Prostate gland (tissue), 2 donors: ENCODE measurements around the gene NDUFS1. TPM values are rescaled to one million over a fixed set of nuclear protein-coding genes. Genes with fewer than 3 reads are reported as not detected.
"Not testable (repeated sequence)": the region's sequence is repeated elsewhere in the genome, so short reads cannot be mapped to it uniquely, and the experiment has no call there.

Experiments
- DNase-seq: peaks from one replicate; pipeline ENCODE4 v3.0.0-alpha.2; 2019; ENCODE audit warnings: low spot score
- H3K27ac ChIP-seq, 2 donors: fragments of 200-600 bp; sonication (generic); 2 replicates each; pipeline ENCODE4 v1.5.1; 2017 to 2019
- H3K27me3 ChIP-seq: fragments of 200-600 bp; sonication (generic); replicated peaks from 2 replicates; pipeline ENCODE4 v1.5.1; 2019; ENCODE audit not compliant: insufficient read depth
- H3K36me3 ChIP-seq, 2 donors: fragments of 200-600 bp; sonication (generic); 1 replicate in 1 of 2; 2 replicates in 1 of 2; pipeline versions ENCODE4 v1.5.1 to v1.8.1; 2017 to 2019
- H3K4me1 ChIP-seq: fragments of 200-600 bp; sonication (generic); replicated peaks from 2 replicates; pipeline ENCODE4 v1.5.1; 2019
- H3K4me3 ChIP-seq, 2 donors: fragments of 200-600 bp; sonication (generic); 2 replicates each; pipeline ENCODE4 v1.5.1; 2017 to 2019
- H3K9me3 ChIP-seq: fragments of 200-600 bp; sonication (generic); 2 replicates; pipeline ENCODE4 v1.5.1; 2017
- CTCF ChIP-seq, 4 experiments: fragments of 200-600 bp in 2 of 4; fragments of 450-650 bp in 2 of 4; sonication (generic) in 2 of 4; IDR thresholded peaks; 1 replicate in 3 of 4; 2 replicates in 1 of 4; pipeline ENCODE4 v1.5.1; 2016 to 2019; ENCODE audit warnings: antibody characterized with exemption in 4 of 4, mild to moderate bottlenecking in 2 of 4, moderate library complexity in 2 of 4
- POLR2A ChIP-seq: fragments of 450-650 bp; IDR thresholded peaks from one replicate; pipeline ENCODE4 v1.6.1; 2016; ENCODE audit warnings: antibody characterized with exemption, mild to moderate bottlenecking
- POLR2AphosphoS5 ChIP-seq: sonication (generic); formaldehyde crosslinking; IDR thresholded peaks from one replicate; pipeline ENCODE4 v1.6.1; 2017; ENCODE audit warnings: antibody characterized with exemption
- WGBS: methylation state at CpG from one replicate; pipeline ENCODE4 v1.1.5; 2018; 5-methylcytosine and 5-hydroxymethylcytosine counted together
- intact Hi-C: fragments of 100-400 bp; cut with DNase I; formaldehyde crosslinking; loops from one replicate; pipeline ENCODE4 v1.14.2; 2022
- total RNA-seq, 2 donors: library from RNA; depleted of rRNA; stranded (reverse); fragments of >200 nt; gene quantifications; one replicate each; pipeline ENCODE4 v1.1.0, GENCODE V29; 2016

The NDUFS1 gene
- total RNA-seq, 2 donors from 2014 or later: 74.1 to 80.1 TPM

GRCh38 chr2:206163251-206163880, 4.1 kb upstream of the NDUFS1 start:
- no peaks in the 10 kb centered on the region for H3K9me3 ChIP-seq
- H3K27me3 ChIP-seq: no peaks in the 10 kb centered on the region
- H3K36me3 ChIP-seq: no peaks in the 10 kb centered on the region
- DNase-seq: no peak
- H3K4me3 ChIP-seq: no peak overlapping the region
- H3K4me1 ChIP-seq: peaks cover 7% of the 10 kb centered on the region
- WGBS: 87% methylated on average over 3 of the region's 3 CpGs
- intact Hi-C loops: loop anchor here (10.0 kb wide), 1 partner anchor 101 kb away; no protein-coding TSS in a partner anchor
- TF ChIP-seq POLR2A: no peak
- no peak for TF ChIP-seq CTCF (IDR thresholded peaks at IDR 0.05)
- no peak for TF ChIP-seq POLR2AphosphoS5
- H3K27ac ChIP-seq: no peak overlapping the region

GRCh38 chr2:206162401-206162800, 3.2 kb upstream of the NDUFS1 start:
- WGBS: 86% methylated on average over 4 of the region's 4 CpGs
- H3K9me3 ChIP-seq, H3K36me3 ChIP-seq, DNase-seq, H3K27ac ChIP-seq, H3K27me3 ChIP-seq, H3K4me1 ChIP-seq, H3K4me3 ChIP-seq: not testable (repeated sequence)
- intact Hi-C loops: loop anchor here (10.0 kb wide), 1 partner anchor 102 kb away; no protein-coding TSS in a partner anchor

GRCh38 chr2:206160807-206161179, 1.5 kb upstream of the NDUFS1 start:
- intact Hi-C loops: loop anchor here (10.0 kb wide), 1 partner anchor 104 kb away; no protein-coding TSS in a partner anchor
- Histone ChIP-seq H3K27me3 (no peaks in the 10 kb centered on the region), H3K9me3 (no peaks in the 10 kb centered on the region), H3K36me3 (no peaks in the 10 kb centered on the region), H3K4me1 (peaks cover 7% of the 10 kb centered on the region), H3K4me3 (peak overlapping the region; percentile 65 to 76), H3K27ac (peak overlapping the region in 1 of 2 donors; percentile 98)
- 46% methylated on average over 2 of the region's 2 CpGs for WGBS
- TF ChIP-seq POLR2AphosphoS5 (no peak), POLR2A (no peak), CTCF (IDR thresholded peaks at IDR 0.05) (no peak)
- DNase-seq: no peak

GRCh38 chr2:206160125-206160806, 1.0 kb upstream of the NDUFS1 start:
- 6% methylated on average over 30 of the region's 30 CpGs for WGBS
- Histone ChIP-seq H3K36me3 (no peaks in the 10 kb centered on the region), H3K27me3 (no peaks in the 10 kb centered on the region), H3K27ac (peak overlapping the region; percentile 91 to 98), H3K4me1 (peaks cover 7% of the 10 kb centered on the region), H3K4me3 (peak overlapping the region; percentile 65 to 76), H3K9me3 (no peaks in the 10 kb centered on the region)
- DNase-seq: no peak
- TF ChIP-seq POLR2AphosphoS5: no peak
- no peak for TF ChIP-seq CTCF (IDR thresholded peaks at IDR 0.05)
- TF ChIP-seq POLR2A: no peak
- intact Hi-C loops: loop anchor here (10.0 kb wide), 1 partner anchor 105 kb away; no protein-coding TSS in a partner anchor

- intact Hi-C loops: loop anchor here (5.0 to 10.0 kb wide), 2 partner anchors 76 to 1006 kb away; partner anchors contain the start of gene KLF7
- under 1% methylated on average over 33 of the region's 33 CpGs for WGBS
- H3K27me3 ChIP-seq: no peaks in the 10 kb centered on the region
- peaks cover 7% of the 10 kb centered on the region for H3K4me1 ChIP-seq
- no peaks in the 10 kb centered on the region for H3K36me3 ChIP-seq
- H3K27ac ChIP-seq: peak overlapping the region; percentile 91 to 98
- no peak for TF ChIP-seq CTCF (IDR thresholded peaks at IDR 0.05)
- TF ChIP-seq POLR2A: no peak
- TF ChIP-seq POLR2AphosphoS5: no peak
- DNase-seq: no peak
- peak overlapping the region; percentile 65 to 76 for H3K4me3 ChIP-seq
- no peaks in the 10 kb centered on the region for H3K9me3 ChIP-seq
Measured at GRCh38 chr2:206158563-206159345, 490 bp downstream of the NDUFS1 start.

- not testable (repeated sequence) for H3K4me3 ChIP-seq, H3K36me3 ChIP-seq, H3K27me3 ChIP-seq, H3K27ac ChIP-seq, DNase-seq, H3K9me3 ChIP-seq, H3K4me1 ChIP-seq
- WGBS: 95% methylated on average over 11 of the region's 11 CpGs
- intact Hi-C loops: loop anchor here (5.0 to 10.0 kb wide), 2 partner anchors 75 to 1008 kb away; partner anchors contain the start of gene KLF7
Measured at GRCh38 chr2:206157014-206157413, 2.2 kb downstream of the NDUFS1 start.
